Heart right ventricle (tissue), 16 donors: ENCODE data around the gene IRF2BPL. TPM values are rescaled to one million over a fixed set of nuclear protein-coding genes. Genes with fewer than 3 reads are reported as not detected.

Experiments used
- ATAC-seq, 8 donors: fragments of 200-7000 bp; cut with Tn5 transposase; one replicate each; pipeline ENCODE4 v1.9.1; 2020; ENCODE audit warnings: mild to moderate bottlenecking in 8 of 8, moderate library complexity in 8 of 8, moderate number of reproducible peaks in 1 of 8
- DNase-seq, 2 donors: peaks; one replicate each; pipeline ENCODE4 v3.0.0-alpha.2; 2020
- H3K27ac ChIP-seq, 10 donors: fragments of 200-600 bp; sonication (generic) in 2 of 10; one replicate each; pipeline versions ENCODE4 v1.5.0 to v1.8.0; 2020 to 2022; ENCODE audit warnings: mild to moderate bottlenecking in 3 of 10
- H3K27me3 ChIP-seq, 7 donors: fragments of 200-600 bp; one replicate each; pipeline ENCODE4 v1.8.0; 2021 to 2022; ENCODE audit warnings: mild to moderate bottlenecking in 2 of 7
- H3K36me3 ChIP-seq, 9 donors: fragments of 200-600 bp; sonication (generic) in 1 of 9; one replicate each; pipeline versions ENCODE4 v1.5.0 to v1.8.0; 2020 to 2022; ENCODE audit warnings: mild to moderate bottlenecking in 2 of 9
- H3K4me1 ChIP-seq, 9 donors: fragments of 200-600 bp; sonication (generic) in 1 of 9; one replicate each; pipeline versions ENCODE4 v1.5.0 to v1.8.0; 2020 to 2022; ENCODE audit warnings: mild to moderate bottlenecking in 4 of 9
- H3K4me3 ChIP-seq, 10 donors: fragments of 200-600 bp; sonication (generic) in 2 of 10; one replicate each; pipeline versions ENCODE4 v1.5.0 to v1.8.0; 2020 to 2022; ENCODE audit warnings: mild to moderate bottlenecking in 7 of 10, moderate library complexity in 2 of 10
- H3K9me3 ChIP-seq, 11 donors: fragments of 200-600 bp in 10 of 11; sonication (generic) in 2 of 11; one replicate each; pipeline versions ENCODE4 v1.5.0 to v1.8.0; 2013 to 2022; ENCODE audit warnings: mild to moderate bottlenecking in 2 of 11, control low read depth in 1 of 11, moderate library complexity in 1 of 11
- CTCF ChIP-seq, 9 donors: fragments of 200-600 bp; sonication (generic) in 2 of 9; IDR thresholded peaks; one replicate each; pipeline versions ENCODE4 v1.5.0 to v1.8.0; 2021 to 2022; ENCODE audit warnings: antibody characterized with exemption in 9 of 9, mild to moderate bottlenecking in 5 of 9, moderate library complexity in 1 of 9
- WGBS, 2 donors: extraction: QIAGEN DNeasy Blood & Tissue Kit; methylation state at CpG; one replicate each; pipeline ENCODE4 v1.1.7; 2013; ENCODE audit warnings: inconsistent platforms in 1 of 2; 5-methylcytosine and 5-hydroxymethylcytosine counted together
- intact Hi-C, 10 donors: fragments of 100-400 bp; cut with DNase I; formaldehyde crosslinking; loops; one replicate each; pipeline versions ENCODE4 v1.11.1 to v1.14.2; 2022
- polyA plus RNA-seq, 2 donors: library from polyadenylated mRNA; stranded (reverse); fragments of 200-250 nt; gene quantifications; one replicate each; pipeline ENCODE4 v1.2.3, GENCODE V29; 2013
- total RNA-seq, 10 donors: library from RNA; stranded (reverse); fragmentation: NEBNext Ultra II Directional in 3 of 10; extraction: Animal tissue kit (Norgen Biotek cat#: 25700) in 3 of 10; gene quantifications; one replicate each; pipeline versions ENCODE4 v1.2.1 to v1.2.4, GENCODE V29; 2021 to 2023
- donor health status: Arrhythmogenic right ventricular cardiomyopathy.
- donor health status: ischemic (EF 13 %, LVEDD 7.1; RV severe dilation, severe dysfunction).
- donor health status: healthy with polysubstance abuse.
- donor health status: DM: no; HTN: yes; CAD: no.
- donor health status: DM: no; HTN: no; CAD: no.
- donor health status: ischemic (EF 25% LVEDD 6.9; RV normal size, moderate dysfunction).
- donor health status: ischemic (EF 25% LVEDD 5.7; RV mildly dilated, moderate dysfunction).
- donor health status: healthy.
- donor health status: DM: yes; HTN: yes; CAD: no.
- donor health status: Ischemic cardiomyopathy.
- donor health status: ischemic (EF 35%, LVEDD 5.7; RV mildly dilated, moderate dysfunction).
- donor health status: nonischemic (EF 11% LVEDD 7.7; RV severe dilation, severe dysfunction).
- donor health status: DM: yes; HTN: yes; CAD: no.
- donor health status: PGD.
- donor health status: ischemic (EF 29% LVEDD 5.4; RV normal size, mild dysfunction).
- donor health status: nonischemic (EF 23%, LVEDD 6.1; RV moderate dilation, normal function).

Gene IRF2BPL
- total and polyA plus RNA-seq, 12 donors, result 6.6 to 66.6 (median 34.7) TPM

DNA sequence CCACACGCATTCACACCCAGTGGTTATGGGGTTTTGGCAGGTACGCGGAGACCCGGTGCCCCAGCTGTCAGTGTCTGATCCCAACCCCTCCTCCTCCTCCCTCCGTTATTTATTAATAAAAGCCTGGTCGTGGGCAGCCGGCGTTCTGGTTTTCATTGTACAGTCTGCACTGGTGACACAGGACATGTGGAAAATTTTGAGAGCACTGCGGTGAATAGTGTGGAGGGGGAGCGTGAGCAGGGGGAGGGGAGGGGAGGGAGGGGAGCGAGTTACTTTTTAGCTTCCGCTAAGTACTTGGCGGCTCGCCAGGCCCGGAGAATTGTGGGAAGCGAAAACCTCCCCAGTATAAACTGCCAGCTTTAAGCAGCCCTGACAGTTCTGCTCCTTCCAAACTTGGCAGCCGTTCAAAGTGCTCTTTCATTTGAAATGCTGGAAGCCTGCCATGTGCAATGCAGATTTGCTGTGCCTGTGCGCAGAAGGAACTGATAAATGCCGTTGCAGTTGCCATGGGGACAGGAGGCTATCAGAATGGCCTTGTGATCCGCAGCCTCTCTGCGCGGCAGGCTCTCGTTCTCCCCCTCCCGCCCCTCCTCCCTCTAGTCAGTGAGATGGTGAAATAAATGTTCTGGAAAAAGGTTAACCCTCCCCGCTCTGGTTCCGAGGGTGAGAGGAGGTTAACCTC lies 11.7 kb upstream of the IRF2BPL start:
- Histone ChIP-seq H3K36me3 (no peaks in the 10 kb centered on the region), H3K4me1 (peaks cover 50 to 94% (median 87%) of the 10 kb centered on the region in 9 donors), H3K9me3 (no peaks in the 10 kb centered on the region), H3K27ac (peak overlapping the region; percentile 90 to 100 (median 96)), H3K4me3 (peak overlapping the region in 9 of 10 donors; percentile 19 to 46 (median 40)), H3K27me3 (no peaks in the 10 kb centered on the region)
- ATAC-seq (peak; percentile 79 to 92 (median 88)), DNase-seq (peak; percentile 100)
- intact Hi-C loops, result loop anchor here in 4 of 10 donors (1.0 to 5.0 kb wide), 2 partner anchors 12 to 83 kb away; partner anchors contain the start of gene IRF2BPL (in 1 of the 4)
- no peak for TF ChIP-seq CTCF (IDR thresholded peaks at IDR 0.05)
- WGBS, 2 donors, result 0% methylated on average over 26 of the region's 26 CpGs

DNA sequence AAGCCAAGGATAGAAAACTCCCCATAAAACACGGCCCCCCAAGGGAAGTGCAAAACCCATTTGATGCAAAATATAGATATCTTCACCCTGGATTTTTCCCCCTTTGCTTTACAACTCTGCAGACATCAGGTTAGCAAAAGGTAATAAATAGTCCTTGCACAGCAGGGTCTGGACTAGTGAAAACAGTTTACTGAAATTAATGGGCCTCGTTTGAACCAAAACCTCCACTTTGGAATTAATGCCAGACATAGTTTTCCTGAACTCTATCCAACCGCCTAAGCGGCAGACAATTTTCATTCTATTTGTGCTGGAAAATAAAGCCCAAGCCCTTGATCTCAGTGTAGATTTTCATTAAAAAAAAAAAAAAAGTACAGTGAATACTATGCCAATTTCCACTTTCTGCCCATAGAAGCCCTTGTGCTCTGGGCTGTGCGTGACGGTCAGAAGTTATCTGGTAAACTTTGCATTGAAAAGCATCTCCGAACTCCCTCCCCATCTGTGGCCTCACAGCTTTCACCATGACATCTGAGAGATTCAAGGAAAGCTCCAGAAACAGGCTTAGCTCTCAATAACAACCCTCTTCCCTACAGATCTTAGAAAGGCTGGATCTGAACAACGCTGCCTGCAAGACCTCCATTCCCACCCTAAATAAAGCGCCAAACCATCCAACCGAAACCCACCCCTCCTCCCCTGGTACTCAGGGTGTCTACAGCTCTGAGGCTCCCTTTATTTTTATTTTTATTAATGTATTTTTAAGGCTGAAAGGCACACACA lies 11.0 kb upstream of the IRF2BPL start:
- DNase-seq, result no peak
- no peak for ATAC-seq
- H3K36me3 ChIP-seq, result no peaks in the 10 kb centered on the region
- H3K27ac ChIP-seq, result peak overlapping the region; percentile 88 to 100 (median 96)
- no peak for TF ChIP-seq CTCF (IDR thresholded peaks at IDR 0.05)
- WGBS, 2 donors, result 9 to 10% methylated on average over 10 of the region's 10 CpGs
- no peaks in the 10 kb centered on the region for H3K9me3 ChIP-seq
- H3K27me3 ChIP-seq, result no peaks in the 10 kb centered on the region
- peaks cover 45 to 94% (median 82%) of the 10 kb centered on the region in 9 donors for H3K4me1 ChIP-seq
- intact Hi-C loops, result loop anchor here in 4 of 10 donors (1.0 to 5.0 kb wide), 2 partner anchors 11 to 82 kb away; partner anchors contain the start of gene IRF2BPL (in 1 of the 4)
- H3K4me3 ChIP-seq, result peak overlapping the region in 9 of 10 donors; percentile 19 to 46 (median 40)

- 29 to 31% methylated on average over 21 of the region's 21 CpGs for WGBS, 2 donors
- no peak for DNase-seq
- no peaks in the 10 kb centered on the region for H3K9me3 ChIP-seq
- H3K27ac ChIP-seq, result peak overlapping the region; percentile 23 to 100 (median 96)
- no peaks in the 10 kb centered on the region for H3K36me3 ChIP-seq
- TF ChIP-seq CTCF (IDR thresholded peaks at IDR 0.05), result no peak
- no peak overlapping the region for H3K4me3 ChIP-seq
- H3K27me3 ChIP-seq, result no peaks in the 10 kb centered on the region
- intact Hi-C loops, result no loop called here
- H3K4me1 ChIP-seq, result peaks cover 38 to 92% (median 79%) of the 10 kb centered on the region in 9 donors
- ATAC-seq, result no peak
Measured at GRCh38 chr14:77037938-77038568, 9.5 kb upstream of the IRF2BPL start.
